Hepatocyte (in vitro differentiated cells): ENCODE measurements around the gene PTTG1IP. TPM values are rescaled to one million over a fixed set of nuclear protein-coding genes. Genes with fewer than 3 reads are reported as not detected.

Experiments used
- DNase-seq: peaks from one replicate; pipeline ENCODE4 v3.0.0-alpha.2; 2016; ENCODE audit warnings: low spot score
- H2AFZ ChIP-seq: fragments of 200-600 bp; sonication (generic); 2 replicates; pipeline ENCODE4 v1.6.0; 2016; ENCODE audit warnings: antibody characterized with exemption, mild to moderate bottlenecking
- H3K27ac ChIP-seq: fragments of 200-600 bp; sonication (generic); 2 replicates; pipeline ENCODE4 v1.5.1; 2016; ENCODE audit warnings: mild to moderate bottlenecking
- H3K27me3 ChIP-seq: fragments of 200-600 bp; sonication (generic); 2 replicates; pipeline ENCODE4 v1.6.1; 2016
- H3K36me3 ChIP-seq: fragments of 200-600 bp; sonication (generic); replicated peaks from 2 replicates; pipeline ENCODE4 v1.5.1; 2016; ENCODE audit warnings: low read depth; ENCODE audit not compliant: insufficient read depth
- H3K4me1 ChIP-seq: fragments of 200-600 bp; sonication (generic); 2 replicates; pipeline ENCODE4 v1.5.1; 2016; ENCODE audit warnings: mild to moderate bottlenecking, moderate library complexity; ENCODE audit not compliant: insufficient read depth
- H3K4me2 ChIP-seq: fragments of 200-600 bp; sonication (generic); 2 replicates; pipeline ENCODE4 v1.6.0; 2016
- H3K4me3 ChIP-seq: fragments of 200-600 bp; sonication (generic); 2 replicates; pipeline ENCODE4 v1.5.1; 2016; ENCODE audit warnings: mild to moderate bottlenecking
- H3K79me2 ChIP-seq: fragments of 200-600 bp; sonication (generic); 2 replicates; pipeline ENCODE4 v1.6.0; 2017; ENCODE audit warnings: mild to moderate bottlenecking
- H3K9me2 ChIP-seq: fragments of 200-600 bp; sonication (generic); replicated peaks from 2 replicates; pipeline ENCODE4 v1.6.0; 2017; ENCODE audit warnings: mild to moderate bottlenecking; ENCODE audit not compliant: insufficient read depth
- H3K9me3 ChIP-seq: fragments of 200-600 bp; sonication (generic); 2 replicates; pipeline ENCODE4 v1.5.1; 2016; ENCODE audit warnings: low read depth, mild to moderate bottlenecking
- H4K20me1 ChIP-seq: fragments of 200-600 bp; sonication (generic); 2 replicates; pipeline ENCODE4 v1.6.0; 2016; ENCODE audit warnings: mild to moderate bottlenecking; ENCODE audit not compliant: insufficient read depth, poor library complexity, severe bottlenecking
- EZH2 ChIP-seq: fragments of 200-600 bp; sonication (generic); IDR thresholded peaks from 2 replicates; pipeline ENCODE4 v1.6.1; 2016; ENCODE audit warnings: antibody characterized with exemption, mild to moderate bottlenecking, borderline replicate concordance
- EZH2phosphoT487 ChIP-seq: fragments of 200-600 bp; sonication (generic); IDR thresholded peaks from one replicate; pipeline ENCODE4 v1.6.1; 2018; ENCODE audit warnings: antibody characterized with exemption, mild to moderate bottlenecking, low read depth, moderate library complexity; ENCODE audit not compliant: unreplicated experiment, severe bottlenecking
- WGBS: methylation state at CpG from one replicate; pipeline ENCODE4 v1.1.6; 2016; ENCODE audit warnings: low lambda C conversion rate; ENCODE audit errors: missing lambda C conversion rate; 5-methylcytosine and 5-hydroxymethylcytosine counted together
- polyA plus RNA-seq: library from polyadenylated mRNA; unstranded; fragments of >200 nt; fragmentation: Nextera tagmentation; extraction: Ambion mirVana; gene quantifications from 2 replicates; pipeline ENCODE4 v1.2.1, GENCODE V29; 2016
- total RNA-seq: library from RNA; depleted of rRNA; stranded (reverse); fragments of >200 nt; gene quantifications from 2 replicates; pipeline ENCODE4 v1.2.3, GENCODE V29; 2014
- TF ChIP-seq, protein P1 (sequence below): fragments of 200-600 bp; sonication (generic); IDR thresholded peaks from 2 replicates; pipeline ENCODE4 v1.5.1; 2016; ENCODE audit warnings: antibody characterized with exemption, mild to moderate bottlenecking; ENCODE audit not compliant: poor library complexity

The PTTG1IP gene
- total and polyA plus RNA-seq, 2 experiments from 2014 or later, result 344 to 362 TPM

DNA sequence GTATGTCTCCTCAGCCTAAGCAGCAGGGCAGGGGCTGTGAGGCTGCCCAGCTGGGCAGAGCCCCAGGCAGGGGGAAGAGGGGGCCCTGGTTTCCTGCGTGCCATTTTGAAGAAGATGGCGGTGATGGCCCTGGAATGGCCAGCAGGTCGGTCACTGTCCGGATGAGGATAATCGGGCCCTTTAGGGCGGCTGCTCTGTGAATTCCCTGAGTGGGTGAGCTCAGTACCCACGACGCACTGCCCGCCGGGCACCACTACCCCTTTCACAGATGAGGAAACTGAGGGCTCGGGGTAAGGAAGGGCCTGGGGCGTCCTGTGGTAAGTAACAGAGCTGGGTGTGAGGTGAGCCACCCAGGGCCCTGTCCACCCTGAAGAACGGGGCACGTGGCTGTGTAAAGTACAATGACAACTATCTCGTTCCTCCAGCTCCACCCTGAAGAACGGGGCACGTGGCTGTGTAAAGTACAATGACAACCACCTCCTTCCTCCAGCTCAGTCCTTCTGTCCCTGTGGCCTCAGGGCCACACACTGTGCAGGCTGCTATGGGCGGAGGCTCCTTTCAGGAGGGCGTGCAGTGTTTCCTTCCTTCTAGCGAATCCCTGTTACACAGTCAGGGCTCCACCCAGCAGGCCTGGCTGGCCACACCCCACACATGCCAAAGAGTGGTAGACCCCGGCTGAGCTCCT lies 24.0 kb upstream of the PTTG1IP start:
- Histone ChIP-seq H3K4me1 (no peaks in the 10 kb centered on the region), H3K4me2 (no peak overlapping the region)

DNA sequence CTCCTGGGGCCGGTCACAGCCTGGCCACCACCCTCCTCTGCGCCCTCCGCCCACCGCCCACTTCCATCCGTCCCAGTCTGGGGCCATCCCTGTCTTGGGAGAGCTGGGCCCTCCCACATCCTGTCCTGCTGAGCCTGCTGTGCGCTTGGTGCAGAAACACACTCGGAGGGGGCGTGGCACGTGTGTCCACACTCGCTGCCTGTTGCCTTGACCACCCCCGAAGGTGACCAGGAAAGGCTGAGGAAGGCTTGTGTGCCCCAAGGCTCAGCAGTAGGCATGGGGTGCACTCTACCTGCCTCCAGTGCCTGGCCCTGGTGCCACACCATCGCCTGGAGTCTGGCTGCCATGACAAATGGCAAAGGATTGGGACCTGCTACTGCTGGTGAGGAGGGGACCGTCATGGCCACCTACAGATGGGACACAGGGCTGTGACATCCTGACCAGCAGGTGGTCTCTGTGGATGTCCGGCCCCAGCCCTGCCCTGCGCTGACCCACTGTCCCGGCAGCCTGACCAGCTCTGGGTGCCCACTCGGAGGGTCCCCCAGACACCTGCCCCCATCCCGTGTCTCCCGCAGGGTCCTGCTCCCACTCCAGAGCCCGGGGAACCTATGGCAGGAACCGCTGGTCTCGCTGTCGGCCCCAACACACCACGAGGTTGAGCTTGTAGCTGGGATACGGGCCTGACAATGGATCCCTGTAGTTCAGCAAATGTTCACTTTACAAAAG lies 23.2 kb upstream of the PTTG1IP start:
- DNase-seq, result no peak
- Histone ChIP-seq H3K4me1 (no peaks in the 10 kb centered on the region), H3K27ac (no peak overlapping the region), H2AFZ (no peak overlapping the region), H3K79me2 (no peaks in the 10 kb centered on the region), H3K36me3 (no peaks in the 10 kb centered on the region), H3K9me3 (no peaks in the 10 kb centered on the region), H3K4me3 (no peak overlapping the region), H3K27me3 (no peaks in the 10 kb centered on the region), H3K4me2 (no peak overlapping the region), H4K20me1 (no peaks in the 10 kb centered on the region), H3K9me2 (no peaks in the 10 kb centered on the region)
- TF ChIP-seq EZH2 (no peak), EZH2phosphoT487 (no peak)
- TF ChIP-seq, protein P1, sequence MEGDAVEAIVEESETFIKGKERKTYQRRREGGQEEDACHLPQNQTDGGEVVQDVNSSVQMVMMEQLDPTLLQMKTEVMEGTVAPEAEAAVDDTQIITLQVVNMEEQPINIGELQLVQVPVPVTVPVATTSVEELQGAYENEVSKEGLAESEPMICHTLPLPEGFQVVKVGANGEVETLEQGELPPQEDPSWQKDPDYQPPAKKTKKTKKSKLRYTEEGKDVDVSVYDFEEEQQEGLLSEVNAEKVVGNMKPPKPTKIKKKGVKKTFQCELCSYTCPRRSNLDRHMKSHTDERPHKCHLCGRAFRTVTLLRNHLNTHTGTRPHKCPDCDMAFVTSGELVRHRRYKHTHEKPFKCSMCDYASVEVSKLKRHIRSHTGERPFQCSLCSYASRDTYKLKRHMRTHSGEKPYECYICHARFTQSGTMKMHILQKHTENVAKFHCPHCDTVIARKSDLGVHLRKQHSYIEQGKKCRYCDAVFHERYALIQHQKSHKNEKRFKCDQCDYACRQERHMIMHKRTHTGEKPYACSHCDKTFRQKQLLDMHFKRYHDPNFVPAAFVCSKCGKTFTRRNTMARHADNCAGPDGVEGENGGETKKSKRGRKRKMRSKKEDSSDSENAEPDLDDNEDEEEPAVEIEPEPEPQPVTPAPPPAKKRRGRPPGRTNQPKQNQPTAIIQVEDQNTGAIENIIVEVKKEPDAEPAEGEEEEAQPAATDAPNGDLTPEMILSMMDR, result no peak
- WGBS, result 85% methylated on average over 24 of the region's 25 CpGs

More for the DNA sequence above, 24.0 kb upstream of the PTTG1IP start:
- Histone ChIP-seq H3K79me2 (no peaks in the 10 kb centered on the region), H3K27me3 (no peaks in the 10 kb centered on the region), H3K4me3 (no peak overlapping the region), H4K20me1 (no peaks in the 10 kb centered on the region), H3K9me3 (no peaks in the 10 kb centered on the region), H3K36me3 (no peaks in the 10 kb centered on the region), H2AFZ (no peak overlapping the region), H3K9me2 (no peaks in the 10 kb centered on the region), H3K27ac (no peak overlapping the region)
- TF ChIP-seq, protein P1, result no peak
- TF ChIP-seq EZH2 (no peak), EZH2phosphoT487 (no peak)
- DNase-seq, result no peak
- 84% methylated on average over 21 of the region's 21 CpGs for WGBS

DNA sequence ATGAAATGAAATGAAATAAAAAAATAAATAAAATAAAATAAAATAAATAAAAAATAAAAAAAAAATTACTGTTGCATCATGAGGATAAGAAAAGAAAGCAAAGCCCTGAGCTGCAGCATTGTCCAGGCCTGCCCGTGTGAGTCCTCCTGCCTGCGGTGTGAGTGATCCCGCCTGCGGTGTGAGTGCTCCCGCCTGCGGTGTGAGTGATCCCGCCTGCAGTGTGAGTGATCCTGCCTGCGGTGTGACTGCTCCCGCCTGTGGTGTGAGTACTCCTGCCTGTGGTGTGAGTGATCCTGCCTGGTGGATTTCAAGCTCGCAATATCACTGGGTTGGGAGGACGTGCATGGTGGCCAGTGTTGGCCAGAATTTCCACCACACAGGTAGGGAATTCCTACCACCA lies 22.4 kb upstream of the PTTG1IP start:
- H3K27ac ChIP-seq, result no peak overlapping the region
- no peaks in the 10 kb centered on the region for H3K9me2 ChIP-seq
- no peak overlapping the region for H2AFZ ChIP-seq
- H3K9me3 ChIP-seq, result no peaks in the 10 kb centered on the region
- TF ChIP-seq EZH2 (no peak), EZH2phosphoT487 (no peak)
- TF ChIP-seq, protein P1, result no peak
- no peak for DNase-seq
- WGBS, result 91% methylated on average over 11 of the region's 11 CpGs
- H4K20me1 ChIP-seq, result no peaks in the 10 kb centered on the region
- no peaks in the 10 kb centered on the region for H3K4me1 ChIP-seq
- H3K4me3 ChIP-seq, result no peak overlapping the region
- H3K27me3 ChIP-seq, result no peaks in the 10 kb centered on the region
- H3K36me3 ChIP-seq, result no peaks in the 10 kb centered on the region
- H3K4me2 ChIP-seq, result no peak overlapping the region
- no peaks in the 10 kb centered on the region for H3K79me2 ChIP-seq
